Fibroblast of upper back skin (primary cell): ENCODE results near the gene PPP4R2.
"Not testable (repeated sequence)": the region's sequence is repeated elsewhere in the genome, so short reads cannot be mapped to it uniquely, and the experiment has no call there.

Source experiments
- DNase-seq: peaks from one replicate; pipeline ENCODE4 v3.0.0-alpha.2; 2013

Gene PPP4R2

GRCh38 chr3:72982609-72983366, 13.8 kb upstream of the PPP4R2 start:
- no peak for DNase-seq

GRCh38 chr3:72985576-72985975, 11.0 kb upstream of the PPP4R2 start:
- no peak for DNase-seq

- no peak for DNase-seq
These were observed 5.8 kb upstream of the PPP4R2 start for GRCh38 chr3:72990701-72991395.

GRCh38 chr3:72991522-72991921, 5.1 kb upstream of the PPP4R2 start:
- no peak for DNase-seq

- DNase-seq: no peak
These were observed 3.2 kb upstream of the PPP4R2 start for GRCh38 chr3:72993391-72993790.

GRCh38 chr3:72995337-72995736, 1.3 kb upstream of the PPP4R2 start:
- no peak for DNase-seq

- DNase-seq: no peak
These were observed 514 bp upstream of the PPP4R2 start for GRCh38 chr3:72996121-72996472.

- peak; percentile 61 for DNase-seq
These were observed 880 bp downstream of the PPP4R2 start for GRCh38 chr3:72997421-72997961.

GRCh38 chr3:72998466-72998865, 1.9 kb downstream of the PPP4R2 start:
- no peak for DNase-seq

- DNase-seq: no peak
These were observed 3.3 kb downstream of the PPP4R2 start for GRCh38 chr3:72999951-73000350.

- not testable (repeated sequence) for DNase-seq
These were observed 6.4 kb downstream of the PPP4R2 start for GRCh38 chr3:73003050-73003449.

GRCh38 chr3:73004316-73004715, 7.7 kb downstream of the PPP4R2 start:
- DNase-seq: no peak

GRCh38 chr3:73007992-73008712, 11.5 kb downstream of the PPP4R2 start:
- DNase-seq: no peak

GRCh38 chr3:73009008-73009407, 12.4 kb downstream of the PPP4R2 start:
- no peak for DNase-seq

- no peak for DNase-seq
These were observed 13.1 kb downstream of the PPP4R2 start for GRCh38 chr3:73009750-73010149.

GRCh38 chr3:73010158-73010557, 13.5 kb downstream of the PPP4R2 start:
- DNase-seq: no peak

- DNase-seq: no peak
These were observed 21.7 kb downstream of the PPP4R2 start for GRCh38 chr3:73018298-73018697.

GRCh38 chr3:73018790-73019441, 22.3 kb downstream of the PPP4R2 start:
- no peak for DNase-seq

- DNase-seq: no peak
These were observed 24.8 kb downstream of the PPP4R2 start for GRCh38 chr3:73021301-73021835.

GRCh38 chr3:73024836-73025235, 28.2 kb downstream of the PPP4R2 start:
- DNase-seq: no peak

- no peak for DNase-seq
These were observed 29.6 kb downstream of the PPP4R2 start for GRCh38 chr3:73026111-73026759.

- no peak for DNase-seq
These were observed 30.1 kb downstream of the PPP4R2 start for GRCh38 chr3:73026760-73027113.
